Activated naive CD8-positive, alpha-beta T cell (primary cell): Measurements from ENCODE around the gene TBRG4.

Experiments used
- H3K27ac Mint-ChIP-seq: one replicate; pipeline ENCODE4 v1.8.0; 2021; ENCODE audit warnings: mixed read lengths
- H3K27me3 Mint-ChIP-seq: one replicate; pipeline ENCODE4 v1.8.0; 2021; ENCODE audit warnings: mixed read lengths
- H3K36me3 Mint-ChIP-seq: one replicate; pipeline ENCODE4 v1.8.0; 2021; ENCODE audit warnings: mixed read lengths
- H3K4me1 Mint-ChIP-seq: one replicate; pipeline ENCODE4 v1.8.0; 2021; ENCODE audit warnings: low read depth, mixed read lengths
- H3K4me3 Mint-ChIP-seq: one replicate; pipeline ENCODE4 v1.8.0; 2021; ENCODE audit warnings: mild to moderate bottlenecking, mixed read lengths
- H3K9me3 Mint-ChIP-seq: one replicate; pipeline ENCODE4 v1.8.0; 2021; ENCODE audit warnings: low read depth, mixed read lengths

Gene TBRG4

GRCh38 chr7:45055594-45056219 lies 55.8 kb downstream of the TBRG4 start:
- Mint-ChIP-seq H3K27ac (peak overlapping the region; percentile 56), H3K9me3 (no peaks in the 10 kb centered on the region), H3K4me3 (no peak overlapping the region), H3K4me1 (peaks cover 72% of the 10 kb centered on the region), H3K36me3 (peaks cover 18% of the 10 kb centered on the region), H3K27me3 (no peaks in the 10 kb centered on the region)

DNA sequence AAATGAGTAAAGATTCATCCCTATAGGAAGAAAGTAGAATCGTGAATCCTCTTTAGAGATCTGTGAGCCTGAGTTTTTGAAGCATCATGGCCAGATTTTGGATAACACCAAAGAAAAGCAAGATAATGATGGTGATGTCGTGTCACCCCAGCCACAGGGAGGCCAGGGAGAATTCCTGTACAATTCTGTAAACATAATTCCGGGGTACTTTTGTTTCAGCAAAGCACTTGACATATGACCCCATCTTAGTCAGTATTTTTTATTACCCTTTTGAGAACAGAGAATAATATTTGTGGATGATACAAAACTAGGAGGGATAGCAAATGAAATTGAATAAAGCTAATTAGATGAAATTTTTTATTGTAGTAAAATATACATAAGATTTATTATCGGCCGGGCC lies 56.5 kb downstream of the TBRG4 start:
- Mint-ChIP-seq H3K4me3 (peak overlapping the region; percentile 35), H3K36me3 (peaks cover 23% of the 10 kb centered on the region), H3K27me3 (no peaks in the 10 kb centered on the region), H3K9me3 (no peaks in the 10 kb centered on the region), H3K4me1 (peaks cover 72% of the 10 kb centered on the region), H3K27ac (peak overlapping the region; percentile 82)

DNA sequence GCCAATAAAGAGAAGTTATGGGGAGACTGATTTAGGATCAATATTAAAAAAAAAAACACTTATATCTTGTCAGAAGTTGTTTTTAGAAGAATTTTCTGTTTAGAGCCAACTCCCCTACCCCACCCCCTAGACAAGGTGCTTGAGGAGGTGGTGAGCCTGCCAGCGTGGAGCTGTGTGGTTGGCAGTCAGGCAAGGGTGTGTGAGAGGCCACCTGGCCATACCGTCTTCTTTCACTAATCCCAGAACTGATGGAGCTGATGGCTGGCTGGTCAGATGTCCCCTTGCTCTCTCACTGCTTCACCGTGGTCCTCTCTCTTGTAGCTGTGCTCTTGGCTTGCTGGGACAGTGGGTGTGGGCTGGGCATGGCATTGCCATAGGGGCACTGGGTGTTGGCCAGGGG lies 57.1 kb downstream of the TBRG4 start:
- peaks cover 25% of the 10 kb centered on the region for H3K36me3 Mint-ChIP-seq
- H3K27ac Mint-ChIP-seq: peak overlapping the region; percentile 83
- no peaks in the 10 kb centered on the region for H3K9me3 Mint-ChIP-seq
- H3K4me3 Mint-ChIP-seq: no peak overlapping the region
- peaks cover 70% of the 10 kb centered on the region for H3K4me1 Mint-ChIP-seq
- no peaks in the 10 kb centered on the region for H3K27me3 Mint-ChIP-seq

GRCh38 chr7:45053941-45054340 lies 57.6 kb downstream of the TBRG4 start:
- Mint-ChIP-seq H3K4me1 (peaks cover 72% of the 10 kb centered on the region), H3K4me3 (no peak overlapping the region), H3K27me3 (no peaks in the 10 kb centered on the region), H3K27ac (peak overlapping the region; percentile 83), H3K36me3 (peaks cover 25% of the 10 kb centered on the region), H3K9me3 (no peaks in the 10 kb centered on the region)

- Mint-ChIP-seq H3K27me3 (no peaks in the 10 kb centered on the region), H3K27ac (peak overlapping the region; percentile 83), H3K9me3 (no peaks in the 10 kb centered on the region), H3K36me3 (peaks cover 24% of the 10 kb centered on the region), H3K4me3 (no peak overlapping the region), H3K4me1 (peaks cover 75% of the 10 kb centered on the region)
These were observed 58.1 kb downstream of the TBRG4 start for GRCh38 chr7:45053401-45053800.

DNA sequence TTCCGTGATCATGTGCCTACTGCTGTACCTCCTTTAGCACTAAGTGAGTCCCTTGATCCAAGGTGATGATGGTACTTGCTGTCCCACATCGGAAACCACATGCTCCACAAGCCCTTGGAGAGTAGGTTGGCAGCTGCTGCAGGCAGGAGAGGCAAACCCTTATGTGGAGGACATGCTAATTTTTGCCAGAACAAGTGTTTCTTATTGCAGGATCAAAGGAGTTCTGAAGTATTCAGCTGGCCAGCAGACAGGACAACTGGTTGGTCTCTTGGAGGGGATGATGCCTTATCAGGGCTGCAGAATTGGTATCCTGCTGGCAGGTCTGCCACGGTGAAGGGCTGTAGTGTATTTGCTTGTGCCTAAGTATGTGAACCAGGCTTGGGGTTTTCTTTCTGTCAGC lies 59.5 kb downstream of the TBRG4 start:
- Mint-ChIP-seq H3K4me1 (peaks cover 71% of the 10 kb centered on the region), H3K27me3 (no peaks in the 10 kb centered on the region), H3K27ac (peak overlapping the region; percentile 79), H3K4me3 (no peak overlapping the region), H3K9me3 (no peaks in the 10 kb centered on the region), H3K36me3 (peaks cover 20% of the 10 kb centered on the region)

GRCh38 chr7:45050198-45050597 lies 61.3 kb downstream of the TBRG4 start:
- Mint-ChIP-seq H3K4me3 (no peak overlapping the region), H3K27ac (peak overlapping the region; percentile 77), H3K27me3 (no peaks in the 10 kb centered on the region), H3K4me1 (peaks cover 61% of the 10 kb centered on the region), H3K9me3 (no peaks in the 10 kb centered on the region), H3K36me3 (peaks cover 19% of the 10 kb centered on the region)
